ENCODE data around the gene IFT57.

DNA sequence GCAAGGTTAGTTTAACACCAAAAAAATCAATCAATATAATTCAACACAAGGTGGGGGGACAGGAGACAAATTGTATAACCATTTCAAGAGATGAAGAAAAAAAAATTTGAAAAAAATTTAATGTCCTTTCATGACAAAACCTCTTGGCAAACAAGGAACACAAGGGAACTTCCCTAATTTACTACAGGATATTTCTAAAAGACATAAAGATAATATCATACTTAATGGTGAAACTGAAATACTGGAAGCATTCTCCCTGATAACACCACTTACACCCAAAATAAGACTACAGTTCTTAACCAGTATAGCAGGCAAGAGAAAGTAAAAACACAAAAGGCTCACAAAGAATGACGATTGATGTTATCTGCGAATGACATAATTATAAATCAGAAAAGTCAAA is 44.7 kb downstream of the IFT57 start:
- TF ChIP-seq, protein P1, sequence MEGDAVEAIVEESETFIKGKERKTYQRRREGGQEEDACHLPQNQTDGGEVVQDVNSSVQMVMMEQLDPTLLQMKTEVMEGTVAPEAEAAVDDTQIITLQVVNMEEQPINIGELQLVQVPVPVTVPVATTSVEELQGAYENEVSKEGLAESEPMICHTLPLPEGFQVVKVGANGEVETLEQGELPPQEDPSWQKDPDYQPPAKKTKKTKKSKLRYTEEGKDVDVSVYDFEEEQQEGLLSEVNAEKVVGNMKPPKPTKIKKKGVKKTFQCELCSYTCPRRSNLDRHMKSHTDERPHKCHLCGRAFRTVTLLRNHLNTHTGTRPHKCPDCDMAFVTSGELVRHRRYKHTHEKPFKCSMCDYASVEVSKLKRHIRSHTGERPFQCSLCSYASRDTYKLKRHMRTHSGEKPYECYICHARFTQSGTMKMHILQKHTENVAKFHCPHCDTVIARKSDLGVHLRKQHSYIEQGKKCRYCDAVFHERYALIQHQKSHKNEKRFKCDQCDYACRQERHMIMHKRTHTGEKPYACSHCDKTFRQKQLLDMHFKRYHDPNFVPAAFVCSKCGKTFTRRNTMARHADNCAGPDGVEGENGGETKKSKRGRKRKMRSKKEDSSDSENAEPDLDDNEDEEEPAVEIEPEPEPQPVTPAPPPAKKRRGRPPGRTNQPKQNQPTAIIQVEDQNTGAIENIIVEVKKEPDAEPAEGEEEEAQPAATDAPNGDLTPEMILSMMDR (optimal IDR thresholded peaks at IDR 0.05 in 1 of 3, IDR thresholded peaks at IDR 0.05 in 1 of 3, conservative IDR thresholded peaks at IDR 0.05 in 1 of 3; ENCODE audit: extremely low read depth in 1 of 3, insufficient read depth in 2 of 3, low read length in 3 of 3): no peak
- no peak for TF ChIP-seq EZH2 (IDR thresholded peaks at IDR 0.05; ENCODE audit: low read length)
